Esophagus muscularis mucosa (tissue), 4 donors: ENCODE measurements around the gene KCNH4. TPM values are rescaled to one million over a fixed set of nuclear protein-coding genes. Genes with fewer than 3 reads are reported as not detected.

Experiments
- DNase-seq: peaks from one replicate; pipeline ENCODE4 v3.0.0-alpha.2; 2017; ENCODE audit errors: extremely low spot score
- H3K27ac ChIP-seq, 4 donors: fragments of 200-600 bp; sonication (generic); replicated peaks in 1 of 4; 1 replicate in 3 of 4; 2 replicates in 1 of 4; pipeline ENCODE4 v1.5.1; 2016 to 2019; ENCODE audit warnings: mild to moderate bottlenecking in 1 of 4
- H3K27me3 ChIP-seq, 4 donors: fragments of 200-600 bp; sonication (generic); one replicate each; pipeline versions ENCODE4 v1.5.1 to v1.6.0; 2016 to 2019
- H3K36me3 ChIP-seq, 4 donors: fragments of 200-600 bp; sonication (generic); one replicate each; pipeline ENCODE4 v1.5.1; 2016 to 2019
- H3K4me1 ChIP-seq, 4 donors: fragments of 200-600 bp; sonication (generic); one replicate each; pipeline ENCODE4 v1.5.1; 2016 to 2019
- H3K4me3 ChIP-seq, 4 donors: fragments of 200-600 bp; sonication (generic); 1 replicate in 2 of 4; 2 replicates in 2 of 4; pipeline ENCODE4 v1.5.1; 2016 to 2019; ENCODE audit warnings: mild to moderate bottlenecking in 4 of 4, moderate library complexity in 1 of 4
- H3K9me3 ChIP-seq, 4 donors: fragments of 200-600 bp; sonication (generic); 1 replicate in 3 of 4; 2 replicates in 1 of 4; pipeline ENCODE4 v1.5.1; 2016 to 2019
- EP300 ChIP-seq: sonication (generic); formaldehyde crosslinking; IDR thresholded peaks from one replicate; pipeline ENCODE4 v1.6.1; 2017; ENCODE audit warnings: antibody characterized with exemption
- POLR2A ChIP-seq: fragments of 450-650 bp; IDR thresholded peaks from one replicate; pipeline ENCODE4 v1.6.1; 2017; ENCODE audit warnings: antibody characterized with exemption, moderate library complexity, mild to moderate bottlenecking, low read depth
- POLR2AphosphoS5 ChIP-seq, 2 donors: sonication (generic); formaldehyde crosslinking; IDR thresholded peaks; one replicate each; pipeline ENCODE4 v1.6.1; 2017; ENCODE audit warnings: antibody characterized with exemption in 2 of 2
- WGBS: methylation state at CpG from one replicate; pipeline ENCODE4 v1.1.5; 2018; 5-methylcytosine and 5-hydroxymethylcytosine counted together
- intact Hi-C: fragments of 100-400 bp; cut with DNase I; formaldehyde crosslinking; loops from one replicate; pipeline ENCODE4 v1.15.1; 2023
- total RNA-seq, 4 donors: library from RNA; depleted of rRNA; stranded (reverse); fragments of >200 nt; gene quantifications; one replicate each; pipeline versions ENCODE4 v1.1.0 to v1.2.1, GENCODE V29; 2016
- TF ChIP-seq, protein P1 (sequence below), 3 experiments: fragments of 200-600 bp in 2 of 3; fragments of 450-650 bp in 1 of 3; sonication (generic) in 2 of 3; IDR thresholded peaks; one replicate each; pipeline ENCODE4 v1.5.1; 2017 to 2019; ENCODE audit warnings: antibody characterized with exemption in 3 of 3, mild to moderate bottlenecking in 2 of 3, moderate library complexity in 1 of 3

The KCNH4 gene
- total RNA-seq, 4 donors from 2014 or later: 0.17 to 0.42 (median 0.26) TPM

- H3K27ac ChIP-seq: peak overlapping the region; percentile 41 to 68 (median 52)
- H3K27me3 ChIP-seq: no peaks in the 10 kb centered on the region
- no peak overlapping the region for H3K4me3 ChIP-seq
- intact Hi-C loops: no loop called here
- TF ChIP-seq POLR2A: no peak
- TF ChIP-seq, protein P1, sequence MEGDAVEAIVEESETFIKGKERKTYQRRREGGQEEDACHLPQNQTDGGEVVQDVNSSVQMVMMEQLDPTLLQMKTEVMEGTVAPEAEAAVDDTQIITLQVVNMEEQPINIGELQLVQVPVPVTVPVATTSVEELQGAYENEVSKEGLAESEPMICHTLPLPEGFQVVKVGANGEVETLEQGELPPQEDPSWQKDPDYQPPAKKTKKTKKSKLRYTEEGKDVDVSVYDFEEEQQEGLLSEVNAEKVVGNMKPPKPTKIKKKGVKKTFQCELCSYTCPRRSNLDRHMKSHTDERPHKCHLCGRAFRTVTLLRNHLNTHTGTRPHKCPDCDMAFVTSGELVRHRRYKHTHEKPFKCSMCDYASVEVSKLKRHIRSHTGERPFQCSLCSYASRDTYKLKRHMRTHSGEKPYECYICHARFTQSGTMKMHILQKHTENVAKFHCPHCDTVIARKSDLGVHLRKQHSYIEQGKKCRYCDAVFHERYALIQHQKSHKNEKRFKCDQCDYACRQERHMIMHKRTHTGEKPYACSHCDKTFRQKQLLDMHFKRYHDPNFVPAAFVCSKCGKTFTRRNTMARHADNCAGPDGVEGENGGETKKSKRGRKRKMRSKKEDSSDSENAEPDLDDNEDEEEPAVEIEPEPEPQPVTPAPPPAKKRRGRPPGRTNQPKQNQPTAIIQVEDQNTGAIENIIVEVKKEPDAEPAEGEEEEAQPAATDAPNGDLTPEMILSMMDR (IDR thresholded peaks at IDR 0.05): no peak
- no peak for TF ChIP-seq EP300
- TF ChIP-seq POLR2AphosphoS5 (IDR thresholded peaks at IDR 0.05): no peak
- WGBS: 92% methylated on average over 14 of the region's 16 CpGs
- H3K4me1 ChIP-seq: peaks cover 63 to 72% (median 71%) of the 10 kb centered on the region in 4 donors
- no peak for DNase-seq
- peaks cover 47 to 56% (median 54%) of the 10 kb centered on the region in 4 donors for H3K36me3 ChIP-seq
- no peaks in the 10 kb centered on the region for H3K9me3 ChIP-seq
Measured at GRCh38 chr17:42130310-42130936, 50.5 kb downstream of the KCNH4 start.

GRCh38 chr17:42129109-42129837 is 51.7 kb downstream of the KCNH4 start:
- H3K27ac ChIP-seq: peak overlapping the region; percentile 41 to 68 (median 52)
- intact Hi-C loops: no loop called here
- 73% methylated on average over 7 of the region's 8 CpGs for WGBS

GRCh38 chr17:42127414-42127813 is 53.5 kb downstream of the KCNH4 start:
- H3K36me3 ChIP-seq: peaks cover 53 to 63% (median 60%) of the 10 kb centered on the region in 4 donors
- no peak overlapping the region for H3K27ac ChIP-seq
- H3K4me1 ChIP-seq: peaks cover 41 to 51% (median 45%) of the 10 kb centered on the region in 4 donors
- TF ChIP-seq POLR2A (no peak), POLR2AphosphoS5 (IDR thresholded peaks at IDR 0.05) (no peak), EP300 (no peak)
- TF ChIP-seq, protein P1 (IDR thresholded peaks at IDR 0.05): no peak
- WGBS: 95% methylated on average over 6 of the region's 6 CpGs
- H3K4me3 ChIP-seq: no peak overlapping the region
- DNase-seq: no peak
- H3K9me3 ChIP-seq: no peaks in the 10 kb centered on the region
- intact Hi-C loops: no loop called here
- H3K27me3 ChIP-seq: no peaks in the 10 kb centered on the region

More at GRCh38 chr17:42129109-42129837, 51.7 kb downstream of the KCNH4 start:
- no peak for DNase-seq
- TF ChIP-seq POLR2A (no peak), EP300 (no peak), POLR2AphosphoS5 (IDR thresholded peaks at IDR 0.05) (peak; percentile 38 to 56)
- TF ChIP-seq, protein P1 (IDR thresholded peaks at IDR 0.05): no peak
- H3K9me3 ChIP-seq: no peaks in the 10 kb centered on the region
- peaks cover 53 to 63% (median 60%) of the 10 kb centered on the region in 4 donors for H3K36me3 ChIP-seq
- no peaks in the 10 kb centered on the region for H3K27me3 ChIP-seq
- H3K4me1 ChIP-seq: peaks cover 52 to 61% (median 60%) of the 10 kb centered on the region in 4 donors
- H3K4me3 ChIP-seq: no peak overlapping the region

- H3K27me3 ChIP-seq: no peaks in the 10 kb centered on the region
Measured at GRCh38 chr17:42126836-42127235, 54.1 kb downstream of the KCNH4 start.

More at GRCh38 chr17:42126836-42127235, 54.1 kb downstream of the KCNH4 start:
- intact Hi-C loops: no loop called here
- TF ChIP-seq POLR2A (no peak), POLR2AphosphoS5 (IDR thresholded peaks at IDR 0.05) (no peak), EP300 (no peak)
- TF ChIP-seq, protein P1 (IDR thresholded peaks at IDR 0.05): no peak
- peaks cover 41 to 51% (median 45%) of the 10 kb centered on the region in 4 donors for H3K4me1 ChIP-seq
- H3K36me3 ChIP-seq: peaks cover 53 to 63% (median 60%) of the 10 kb centered on the region in 4 donors
- DNase-seq: no peak
- 86% methylated on average over 3 of the region's 3 CpGs for WGBS
- H3K27ac ChIP-seq: no peak overlapping the region
- H3K4me3 ChIP-seq: no peak overlapping the region
- no peaks in the 10 kb centered on the region for H3K9me3 ChIP-seq
